Astrocyte (in vitro differentiated cells and primary cell): ENCODE results near the gene KLF17. TPM values are rescaled to one million over a fixed set of nuclear protein-coding genes. Genes with fewer than 3 reads are reported as not detected.

Experiments
- DNase-seq: peaks from one replicate; pipeline ENCODE4 v3.0.0-alpha.2; 2010; ENCODE audit warnings: low read depth
- FAIRE-seq: peaks from 2 replicates; lab custom pipeline; 2011; peaks lifted over from hg19 to GRCh38; lab: Jason Lieb, UNC
- H2AFZ ChIP-seq: 2 replicates; pipeline ENCODE4 v1.6.0; 2012; ENCODE audit warnings: low read depth, low read length, inconsistent platforms
- H3K27ac ChIP-seq: 2 replicates; pipeline ENCODE4 v1.5.1; 2011; ENCODE audit warnings: low read depth, low read length, inconsistent platforms
- H3K27me3 ChIP-seq: 2 replicates; pipeline ENCODE4 v1.6.0; 2011; ENCODE audit warnings: low read length, inconsistent platforms; ENCODE audit not compliant: insufficient read depth
- H3K36me3 ChIP-seq: 2 replicates; pipeline ENCODE4 v1.5.1; 2011; ENCODE audit warnings: low read length, inconsistent platforms; ENCODE audit not compliant: insufficient read depth
- H3K4me1 ChIP-seq: 2 replicates; pipeline ENCODE4 v1.5.1; 2011; ENCODE audit warnings: low read length, inconsistent platforms; ENCODE audit not compliant: insufficient read depth
- H3K4me2 ChIP-seq: 2 replicates; pipeline ENCODE4 v1.6.0; 2012; ENCODE audit warnings: low read length, inconsistent platforms
- H3K4me3 ChIP-seq: 2 replicates; pipeline ENCODE4 v1.5.1; 2011; ENCODE audit warnings: low read depth, mild to moderate bottlenecking, low read length, inconsistent platforms; ENCODE audit not compliant: insufficient read depth
- H3K79me2 ChIP-seq: 2 replicates; pipeline ENCODE4 v1.6.0; 2012; ENCODE audit warnings: mild to moderate bottlenecking, low read length, inconsistent platforms; ENCODE audit not compliant: insufficient read depth
- H3K9ac ChIP-seq: 2 replicates; pipeline ENCODE4 v1.6.0; 2012; ENCODE audit warnings: mild to moderate bottlenecking, low read length, inconsistent platforms
- H3K9me3 ChIP-seq: 2 replicates; pipeline ENCODE4 v1.5.1; 2012; ENCODE audit warnings: low read depth, mild to moderate bottlenecking, low read length, inconsistent platforms; ENCODE audit not compliant: insufficient read depth
- H4K20me1 ChIP-seq: 2 replicates; pipeline ENCODE4 v1.6.0; 2012; ENCODE audit warnings: low read length, inconsistent platforms; ENCODE audit not compliant: insufficient read depth
- H3K27ac Mint-ChIP-seq: one replicate; pipeline ENCODE4 v1.8.0; 2021; ENCODE audit warnings: mild to moderate bottlenecking, mixed read lengths; ENCODE audit not compliant: unreplicated experiment
- H3K27me3 Mint-ChIP-seq: one replicate; pipeline ENCODE4 v1.8.0; 2021; ENCODE audit warnings: low read depth, mixed read lengths; ENCODE audit not compliant: unreplicated experiment
- H3K36me3 Mint-ChIP-seq: one replicate; pipeline ENCODE4 v1.8.0; 2021; ENCODE audit warnings: low read depth, mixed read lengths; ENCODE audit not compliant: unreplicated experiment
- H3K4me1 Mint-ChIP-seq: one replicate; pipeline ENCODE4 v1.8.0; 2021; ENCODE audit warnings: low read depth, mixed read lengths; ENCODE audit not compliant: unreplicated experiment
- H3K4me3 Mint-ChIP-seq: one replicate; pipeline ENCODE4 v1.8.0; 2021; ENCODE audit warnings: mild to moderate bottlenecking, moderate library complexity, mixed read lengths; ENCODE audit not compliant: unreplicated experiment
- H3K9me3 Mint-ChIP-seq: one replicate; pipeline ENCODE4 v1.8.0; 2021; ENCODE audit warnings: mild to moderate bottlenecking, mixed read lengths; ENCODE audit not compliant: unreplicated experiment
- EZH2 ChIP-seq: IDR thresholded peaks from 2 replicates; pipeline ENCODE4 v1.6.1; 2012; ENCODE audit warnings: mild to moderate bottlenecking, low read length, inconsistent platforms; ENCODE audit not compliant: insufficient read depth
- total RNA-seq: library from RNA; stranded (reverse); gene quantifications from 2 replicates; pipeline ENCODE4 v1.2.1, GENCODE V29; 2021
- TF ChIP-seq, protein P1 (sequence below): IDR thresholded peaks from 2 replicates; pipeline ENCODE4 v1.5.1; 2011; ENCODE audit warnings: low read depth, mild to moderate bottlenecking, inconsistent platforms, low read length, moderate library complexity; ENCODE audit not compliant: insufficient read depth

KLF17 gene
- total RNA-seq, 1 donor from 2014 or later, result 0.09 TPM

DNA sequence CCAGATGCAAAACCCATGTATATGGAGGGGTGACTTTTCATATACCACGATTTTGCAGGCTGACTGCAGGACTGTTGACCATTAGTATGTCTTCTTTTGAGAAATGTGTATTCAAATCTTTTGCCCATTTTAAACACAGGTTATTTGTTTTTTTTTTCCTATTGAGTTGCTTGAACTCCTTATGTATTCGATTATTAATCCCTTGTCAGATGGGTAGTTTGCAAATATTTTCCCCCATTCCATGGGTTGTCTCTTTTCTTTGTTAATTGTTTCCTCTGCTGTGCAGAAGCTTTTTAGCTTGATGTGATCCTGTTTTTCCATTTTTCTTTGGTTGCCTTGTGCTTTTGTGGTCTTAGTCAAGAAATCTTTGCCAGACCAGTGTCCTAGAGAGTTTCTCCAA is 24.6 kb upstream of the KLF17 start:
- no peak overlapping the region for H3K4me2 ChIP-seq
- H4K20me1 ChIP-seq, result no peaks in the 10 kb centered on the region
- no peak overlapping the region for H2AFZ ChIP-seq
- TF ChIP-seq, protein P1, sequence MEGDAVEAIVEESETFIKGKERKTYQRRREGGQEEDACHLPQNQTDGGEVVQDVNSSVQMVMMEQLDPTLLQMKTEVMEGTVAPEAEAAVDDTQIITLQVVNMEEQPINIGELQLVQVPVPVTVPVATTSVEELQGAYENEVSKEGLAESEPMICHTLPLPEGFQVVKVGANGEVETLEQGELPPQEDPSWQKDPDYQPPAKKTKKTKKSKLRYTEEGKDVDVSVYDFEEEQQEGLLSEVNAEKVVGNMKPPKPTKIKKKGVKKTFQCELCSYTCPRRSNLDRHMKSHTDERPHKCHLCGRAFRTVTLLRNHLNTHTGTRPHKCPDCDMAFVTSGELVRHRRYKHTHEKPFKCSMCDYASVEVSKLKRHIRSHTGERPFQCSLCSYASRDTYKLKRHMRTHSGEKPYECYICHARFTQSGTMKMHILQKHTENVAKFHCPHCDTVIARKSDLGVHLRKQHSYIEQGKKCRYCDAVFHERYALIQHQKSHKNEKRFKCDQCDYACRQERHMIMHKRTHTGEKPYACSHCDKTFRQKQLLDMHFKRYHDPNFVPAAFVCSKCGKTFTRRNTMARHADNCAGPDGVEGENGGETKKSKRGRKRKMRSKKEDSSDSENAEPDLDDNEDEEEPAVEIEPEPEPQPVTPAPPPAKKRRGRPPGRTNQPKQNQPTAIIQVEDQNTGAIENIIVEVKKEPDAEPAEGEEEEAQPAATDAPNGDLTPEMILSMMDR, result no peak
- no peak for TF ChIP-seq EZH2
- H3K9me3 ChIP-seq, result no peaks in the 10 kb centered on the region
- no peaks in the 10 kb centered on the region for H3K79me2 ChIP-seq
- no peaks in the 10 kb centered on the region for H3K36me3 ChIP-seq
- DNase-seq, result no peak
- no peak overlapping the region for H3K9ac ChIP-seq
- peaks cover 3% of the 10 kb centered on the region for H3K27me3 ChIP-seq
- no peak overlapping the region for H3K4me3 ChIP-seq
- H3K36me3 Mint-ChIP-seq, result no peaks in the 10 kb centered on the region
- no peak overlapping the region for H3K4me3 Mint-ChIP-seq
- H3K4me1 Mint-ChIP-seq, result peaks cover 13% of the 10 kb centered on the region
- FAIRE-seq, result peak; percentile 23
- no peak overlapping the region for H3K27ac Mint-ChIP-seq
- no peak overlapping the region for H3K27ac ChIP-seq
- H3K4me1 ChIP-seq, result peaks cover 3% of the 10 kb centered on the region
- peaks cover 14% of the 10 kb centered on the region for H3K9me3 Mint-ChIP-seq
- no peaks in the 10 kb centered on the region for H3K27me3 Mint-ChIP-seq

DNA sequence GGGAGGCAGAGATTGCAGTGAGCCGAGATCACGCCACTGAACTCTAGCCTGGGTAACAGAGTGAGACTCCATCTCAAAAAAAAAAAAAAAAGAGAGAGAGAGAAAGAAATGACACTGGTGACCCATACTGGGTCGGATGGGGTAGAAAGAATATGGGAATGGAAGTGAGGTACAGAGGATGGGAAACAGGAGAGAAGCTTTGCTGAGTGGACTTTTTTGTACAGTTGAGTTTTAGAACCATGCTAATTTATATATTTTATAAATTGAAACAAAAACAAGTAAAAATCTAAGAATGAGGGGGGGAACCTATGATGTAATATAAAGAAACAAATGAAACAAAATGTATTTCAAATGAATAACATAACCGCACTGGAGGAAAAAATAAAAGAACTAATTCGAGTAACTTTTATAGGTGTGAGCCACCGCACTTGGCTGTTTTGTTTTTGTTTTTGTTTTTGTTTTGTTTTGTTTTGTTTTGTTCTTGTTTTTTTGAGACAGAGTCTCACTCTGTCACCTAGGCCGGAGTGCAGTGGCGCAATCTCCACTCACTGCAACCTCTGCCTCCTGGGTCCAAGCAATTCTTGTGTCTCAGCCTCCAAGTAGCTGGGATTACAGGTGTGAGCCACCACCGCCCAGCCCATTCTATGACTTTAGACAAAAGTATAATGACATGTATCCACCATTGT is 18.3 kb upstream of the KLF17 start:
- H2AFZ ChIP-seq, result no peak overlapping the region
- TF ChIP-seq, protein P1, result no peak
- no peak for TF ChIP-seq EZH2
- H3K79me2 ChIP-seq, result no peaks in the 10 kb centered on the region
- no peak overlapping the region for H3K4me3 ChIP-seq
- no peak overlapping the region for H3K27ac Mint-ChIP-seq
- FAIRE-seq (no peak), DNase-seq (no peak)
- no peaks in the 10 kb centered on the region for H3K27me3 ChIP-seq
- no peak overlapping the region for H3K9ac ChIP-seq
- no peak overlapping the region for H3K4me2 ChIP-seq
- H3K36me3 ChIP-seq, result no peaks in the 10 kb centered on the region
- no peaks in the 10 kb centered on the region for H3K4me1 Mint-ChIP-seq
- H4K20me1 ChIP-seq, result no peaks in the 10 kb centered on the region
- no peaks in the 10 kb centered on the region for H3K9me3 ChIP-seq
- H3K4me1 ChIP-seq, result no peaks in the 10 kb centered on the region
- peaks cover 9% of the 10 kb centered on the region for H3K27me3 Mint-ChIP-seq
- no peak overlapping the region for H3K4me3 Mint-ChIP-seq
- H3K36me3 Mint-ChIP-seq, result peaks cover 2% of the 10 kb centered on the region
- H3K9me3 Mint-ChIP-seq, result peaks cover 15% of the 10 kb centered on the region
- H3K27ac ChIP-seq, result no peak overlapping the region

DNA sequence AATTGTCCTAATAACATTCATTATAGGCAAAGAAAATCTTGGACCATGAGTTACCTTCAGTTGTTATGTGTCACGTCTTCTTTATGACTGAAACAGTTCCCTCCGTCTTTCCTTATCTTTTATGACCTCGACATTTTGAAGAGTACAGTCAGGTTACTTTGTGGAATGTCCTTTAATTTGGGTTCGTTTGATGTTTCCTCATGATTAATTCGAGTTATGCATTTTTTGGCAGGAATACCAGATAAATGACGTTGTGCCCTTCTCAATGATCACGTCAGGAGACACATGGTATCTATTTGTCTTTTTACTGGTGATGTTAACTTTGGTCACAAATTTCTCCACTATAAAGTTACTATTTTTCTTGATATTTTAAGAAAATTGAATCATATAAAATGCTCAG is 17.3 kb upstream of the KLF17 start:
- TF ChIP-seq EZH2, result no peak
- TF ChIP-seq, protein P1, result no peak
- no peak overlapping the region for H3K4me3 Mint-ChIP-seq
- H3K9me3 ChIP-seq, result no peaks in the 10 kb centered on the region

More for the DNA sequence above, 17.3 kb upstream of the KLF17 start:
- Histone ChIP-seq H4K20me1 (no peaks in the 10 kb centered on the region), H3K27ac (no peak overlapping the region), H3K79me2 (no peaks in the 10 kb centered on the region), H3K4me1 (no peaks in the 10 kb centered on the region), H3K4me3 (no peak overlapping the region), H3K4me2 (no peak overlapping the region), H3K9ac (no peak overlapping the region), H2AFZ (no peak overlapping the region), H3K27me3 (peaks cover 2% of the 10 kb centered on the region), H3K36me3 (no peaks in the 10 kb centered on the region)
- Mint-ChIP-seq H3K27me3 (peaks cover 12% of the 10 kb centered on the region), H3K27ac (no peak overlapping the region), H3K36me3 (peaks cover 2% of the 10 kb centered on the region), H3K9me3 (peaks cover 16% of the 10 kb centered on the region), H3K4me1 (no peaks in the 10 kb centered on the region)
- no peak for FAIRE-seq
- DNase-seq, result peak; percentile 45
